Activated T-helper 1 cell treated with anti-CD3 and anti-CD28 coated beads, Interleukin-12 subunit alpha, Interleukin-12 subunit beta, Interleukin-2, Interleukin-4 antibody, amounts not matched to agents 30 ng/mL and 10 ng/mL and 1 ng/mL, durations not matched to agents 14 hours and 24 hours and 36 hours (primary cell): ENCODE measurements around the gene STX8. TPM values are rescaled to one million over a fixed set of nuclear protein-coding genes. Genes with fewer than 3 reads are reported as not detected.

ENCODE experiments used
- DNase-seq: peaks from one replicate; pipeline ENCODE4 v3.0.0; 2021; ENCODE audit warnings: low spot score
- H3K27ac Mint-ChIP-seq: one replicate; pipeline ENCODE4 v1.8.0; 2021; ENCODE audit warnings: mild to moderate bottlenecking, mixed read lengths
- H3K27me3 Mint-ChIP-seq: one replicate; pipeline ENCODE4 v1.8.0; 2022; ENCODE audit warnings: mild to moderate bottlenecking, moderate library complexity, mixed read lengths; ENCODE audit not compliant: insufficient read depth
- H3K36me3 Mint-ChIP-seq: one replicate; pipeline ENCODE4 v1.8.0; 2021; ENCODE audit warnings: low read depth, mixed read lengths
- H3K4me1 Mint-ChIP-seq: one replicate; pipeline ENCODE4 v1.8.0; 2021; ENCODE audit warnings: low read depth, mixed read lengths
- H3K4me3 Mint-ChIP-seq: one replicate; pipeline ENCODE4 v1.8.0; 2021; ENCODE audit warnings: mild to moderate bottlenecking, moderate library complexity, mixed read lengths
- H3K9me3 Mint-ChIP-seq: one replicate; pipeline ENCODE4 v1.8.0; 2021; ENCODE audit warnings: mixed read lengths
- intact Hi-C: fragments of 100-400 bp; cut with micrococcal nuclease; formaldehyde crosslinking; loops from one replicate; pipeline ENCODE4 v1.15.1; 2024
- total RNA-seq: library from RNA; stranded (reverse); gene quantifications from 2 replicates; pipeline ENCODE4 v1.2.3, GENCODE V29; 2022

Gene STX8
- total RNA-seq, 1 donor from 2014 or later = 47.2 TPM

- H3K27ac Mint-ChIP-seq = no peak overlapping the region
- H3K27me3 Mint-ChIP-seq = no peaks in the 10 kb centered on the region
- DNase-seq = no peak
- H3K9me3 Mint-ChIP-seq = peaks cover 19% of the 10 kb centered on the region
- H3K4me3 Mint-ChIP-seq = no peak overlapping the region
- H3K36me3 Mint-ChIP-seq = no peaks in the 10 kb centered on the region
- H3K4me1 Mint-ChIP-seq = no peaks in the 10 kb centered on the region
- intact Hi-C loops = no loop called here
Observed at GRCh38 chr17:9215465-9215864, 360.2 kb downstream of the STX8 start.

- Mint-ChIP-seq H3K4me1 (no peaks in the 10 kb centered on the region), H3K36me3 (no peaks in the 10 kb centered on the region), H3K4me3 (no peak overlapping the region), H3K9me3 (peaks cover 19% of the 10 kb centered on the region), H3K27ac (no peak overlapping the region), H3K27me3 (peaks cover 4% of the 10 kb centered on the region)
- intact Hi-C loops = no loop called here
- DNase-seq = no peak
Observed at GRCh38 chr17:9213303-9213640, 362.3 kb downstream of the STX8 start.

GRCh38 chr17:9212376-9213302 lies 363.0 kb downstream of the STX8 start:
- no peak for DNase-seq
- Mint-ChIP-seq H3K9me3 (peaks cover 19% of the 10 kb centered on the region), H3K4me1 (no peaks in the 10 kb centered on the region), H3K27ac (no peak overlapping the region), H3K27me3 (peaks cover 4% of the 10 kb centered on the region), H3K4me3 (no peak overlapping the region), H3K36me3 (no peaks in the 10 kb centered on the region)
- intact Hi-C loops = no loop called here

- peaks cover 12% of the 10 kb centered on the region for H3K9me3 Mint-ChIP-seq
- H3K27me3 Mint-ChIP-seq = peaks cover 4% of the 10 kb centered on the region
- H3K4me3 Mint-ChIP-seq = no peak overlapping the region
- no peaks in the 10 kb centered on the region for H3K4me1 Mint-ChIP-seq
- intact Hi-C loops = no loop called here
- no peaks in the 10 kb centered on the region for H3K36me3 Mint-ChIP-seq
- DNase-seq = no peak
- no peak overlapping the region for H3K27ac Mint-ChIP-seq
Observed at GRCh38 chr17:9211133-9211765, 364.4 kb downstream of the STX8 start.

GRCh38 chr17:9209781-9210370 lies 365.7 kb downstream of the STX8 start:
- H3K9me3 Mint-ChIP-seq = no peaks in the 10 kb centered on the region
- no peaks in the 10 kb centered on the region for H3K36me3 Mint-ChIP-seq
- intact Hi-C loops = no loop called here
- no peaks in the 10 kb centered on the region for H3K4me1 Mint-ChIP-seq
- no peak overlapping the region for H3K27ac Mint-ChIP-seq
- H3K4me3 Mint-ChIP-seq = no peak overlapping the region
- no peak for DNase-seq
- H3K27me3 Mint-ChIP-seq = peaks cover 4% of the 10 kb centered on the region

- H3K27me3 Mint-ChIP-seq = peaks cover 4% of the 10 kb centered on the region
- intact Hi-C loops = no loop called here
- H3K9me3 Mint-ChIP-seq = no peaks in the 10 kb centered on the region
- H3K27ac Mint-ChIP-seq = no peak overlapping the region
- H3K4me1 Mint-ChIP-seq = no peaks in the 10 kb centered on the region
- no peak for DNase-seq
- no peaks in the 10 kb centered on the region for H3K36me3 Mint-ChIP-seq
- H3K4me3 Mint-ChIP-seq = no peak overlapping the region
Observed at GRCh38 chr17:9209347-9209746, 366.3 kb downstream of the STX8 start.

GRCh38 chr17:9208381-9209105 lies 367.1 kb downstream of the STX8 start:
- Mint-ChIP-seq H3K36me3 (no peaks in the 10 kb centered on the region), H3K27ac (no peak overlapping the region), H3K4me3 (no peak overlapping the region), H3K27me3 (peaks cover 4% of the 10 kb centered on the region), H3K9me3 (no peaks in the 10 kb centered on the region), H3K4me1 (no peaks in the 10 kb centered on the region)
- intact Hi-C loops = no loop called here
- no peak for DNase-seq

GRCh38 chr17:9206741-9207332 lies 368.8 kb downstream of the STX8 start:
- intact Hi-C loops = no loop called here
- Mint-ChIP-seq H3K4me3 (no peak overlapping the region), H3K9me3 (no peaks in the 10 kb centered on the region), H3K27me3 (peaks cover 4% of the 10 kb centered on the region), H3K4me1 (no peaks in the 10 kb centered on the region), H3K27ac (no peak overlapping the region), H3K36me3 (no peaks in the 10 kb centered on the region)
- no peak for DNase-seq

GRCh38 chr17:9206410-9206703 lies 369.3 kb downstream of the STX8 start:
- Mint-ChIP-seq H3K36me3 (no peaks in the 10 kb centered on the region), H3K4me3 (no peak overlapping the region), H3K9me3 (no peaks in the 10 kb centered on the region), H3K4me1 (no peaks in the 10 kb centered on the region), H3K27ac (no peak overlapping the region), H3K27me3 (peaks cover 4% of the 10 kb centered on the region)
- no peak for DNase-seq
- intact Hi-C loops = no loop called here

- H3K36me3 Mint-ChIP-seq = no peaks in the 10 kb centered on the region
- intact Hi-C loops = no loop called here
- H3K4me3 Mint-ChIP-seq = no peak overlapping the region
- H3K27ac Mint-ChIP-seq = no peak overlapping the region
- peaks cover 4% of the 10 kb centered on the region for H3K27me3 Mint-ChIP-seq
- no peaks in the 10 kb centered on the region for H3K4me1 Mint-ChIP-seq
- no peaks in the 10 kb centered on the region for H3K9me3 Mint-ChIP-seq
- DNase-seq = no peak
Observed at GRCh38 chr17:9205520-9206409, 369.9 kb downstream of the STX8 start.

- DNase-seq = no peak
- H3K27me3 Mint-ChIP-seq = peaks cover 4% of the 10 kb centered on the region
- H3K27ac Mint-ChIP-seq = no peak overlapping the region
- no peaks in the 10 kb centered on the region for H3K4me1 Mint-ChIP-seq
- H3K36me3 Mint-ChIP-seq = no peaks in the 10 kb centered on the region
- H3K4me3 Mint-ChIP-seq = no peak overlapping the region
- H3K9me3 Mint-ChIP-seq = no peaks in the 10 kb centered on the region
- intact Hi-C loops = no loop called here
Observed at GRCh38 chr17:9204637-9205329, 370.8 kb downstream of the STX8 start.
